SW480 (cell line): ENCODE results near the gene PPP6C.
"Not testable (repeated sequence)": the region's sequence is repeated elsewhere in the genome, so short reads cannot be mapped to it uniquely, and the experiment has no call there.

Source experiments
- DNase-seq: peaks from one replicate; pipeline ENCODE4 v3.0.0-alpha.2; 2016; ENCODE audit warnings: low spot score

PPP6C gene

GRCh38 chr9:125189361-125190289 lies at the start of gene PPP6C:
TSS of gene PPP6C (minus strand) at chr9:125189803. CDS start at chr9:125189718, 85 bp downstream.
- DNase-seq = peak; percentile 95

DNA sequence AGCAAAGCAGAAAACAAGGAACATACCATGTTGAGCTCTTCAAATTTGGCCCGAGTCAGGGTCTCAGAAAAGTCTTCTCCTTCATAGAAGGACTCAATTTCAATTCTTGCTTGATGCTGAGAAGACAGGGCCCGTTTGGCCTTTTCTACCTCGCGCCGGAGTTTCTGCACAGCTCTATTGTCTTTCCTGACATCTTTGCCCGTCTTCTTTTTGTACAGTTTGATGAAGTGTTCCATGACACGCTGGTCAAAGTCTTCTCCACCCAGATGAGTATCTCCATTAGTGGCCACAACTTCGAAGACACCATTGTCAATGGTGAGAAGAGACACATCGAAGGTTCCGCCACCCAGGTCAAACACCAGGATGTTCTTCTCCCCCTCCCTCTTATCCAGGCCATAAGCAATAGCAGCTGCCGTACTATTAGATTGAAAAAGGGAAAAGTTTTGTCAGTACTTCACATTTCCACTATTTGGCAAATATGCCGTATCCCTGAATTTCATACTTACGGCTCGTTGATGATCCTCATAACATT lies 49.4 kb upstream of the PPP6C start:
- no peak for DNase-seq

- DNase-seq = no peak
Measured at GRCh38 chr9:125238127-125238914, 48.7 kb upstream of the PPP6C start.

- DNase-seq = not testable (repeated sequence)
Measured at GRCh38 chr9:125236520-125237159, 47.0 kb upstream of the PPP6C start.

- no peak for DNase-seq
Measured at GRCh38 chr9:125235804-125236519, 46.4 kb upstream of the PPP6C start.

DNA sequence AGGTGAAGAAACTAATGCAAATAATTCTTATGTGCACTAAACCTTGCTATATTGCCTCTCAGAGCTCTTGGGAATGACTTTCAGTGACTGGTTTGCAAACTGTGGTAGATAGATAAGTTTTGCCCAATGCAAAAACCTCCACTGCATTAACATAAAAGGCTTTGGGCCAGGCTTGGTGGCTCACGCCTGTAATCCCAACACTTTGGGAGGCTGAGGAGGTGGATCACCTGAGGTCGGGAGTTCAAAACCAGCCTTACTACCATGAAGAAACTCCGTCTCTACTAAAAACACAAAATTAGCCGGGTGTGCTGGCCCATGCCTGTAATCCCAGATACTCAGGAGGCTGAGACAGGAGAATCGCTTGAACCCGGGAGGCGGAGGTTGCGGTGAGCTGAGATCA lies 44.5 kb upstream of the PPP6C start:
- not testable (repeated sequence) for DNase-seq

GRCh38 chr9:125233678-125234077 lies 44.1 kb upstream of the PPP6C start:
- peak; percentile 55 for DNase-seq

GRCh38 chr9:125227761-125228160 lies 38.2 kb upstream of the PPP6C start:
- no peak for DNase-seq

DNA sequence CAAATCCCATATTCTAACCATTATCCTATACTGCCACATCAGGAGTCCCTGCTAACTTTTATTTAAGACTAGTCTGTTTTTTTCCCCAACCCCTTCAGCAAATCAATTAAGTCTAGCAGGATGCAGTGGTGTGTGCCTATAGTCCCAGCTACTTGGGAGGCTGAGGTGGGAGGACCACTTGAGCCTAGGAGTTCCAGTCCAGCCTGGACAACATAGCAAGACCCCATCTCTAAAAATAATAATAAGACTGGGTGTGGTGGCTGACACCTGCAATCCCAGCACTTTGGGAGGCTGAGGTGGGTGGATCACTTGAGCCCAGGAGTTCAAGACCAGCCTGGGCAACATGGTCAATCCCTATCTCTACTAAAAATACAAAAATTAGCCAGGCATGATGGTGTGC lies 35.3 kb upstream of the PPP6C start:
- not testable (repeated sequence) for DNase-seq

DNA sequence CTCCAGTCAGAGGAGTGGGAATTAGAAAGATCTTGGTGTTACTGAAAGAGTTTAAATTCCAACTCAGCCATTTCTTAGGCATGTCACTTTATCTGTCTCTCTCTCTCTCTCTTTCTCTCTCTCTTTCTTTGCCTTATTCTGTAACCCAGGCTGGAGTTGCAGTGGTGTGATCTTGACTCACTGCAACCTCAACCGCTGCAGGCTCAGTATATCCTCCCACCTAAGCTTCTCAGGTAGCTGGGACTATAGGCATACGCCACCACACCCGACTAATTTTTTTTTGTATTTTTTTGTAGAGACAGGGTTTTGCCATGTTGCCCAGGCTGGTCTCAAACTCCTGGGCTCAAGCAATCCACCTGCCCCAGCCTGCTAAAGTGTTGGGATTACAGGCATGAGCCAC lies 29.0 kb upstream of the PPP6C start:
- DNase-seq = no peak

GRCh38 chr9:125214186-125214585 lies 24.6 kb upstream of the PPP6C start:
- no peak for DNase-seq

DNA sequence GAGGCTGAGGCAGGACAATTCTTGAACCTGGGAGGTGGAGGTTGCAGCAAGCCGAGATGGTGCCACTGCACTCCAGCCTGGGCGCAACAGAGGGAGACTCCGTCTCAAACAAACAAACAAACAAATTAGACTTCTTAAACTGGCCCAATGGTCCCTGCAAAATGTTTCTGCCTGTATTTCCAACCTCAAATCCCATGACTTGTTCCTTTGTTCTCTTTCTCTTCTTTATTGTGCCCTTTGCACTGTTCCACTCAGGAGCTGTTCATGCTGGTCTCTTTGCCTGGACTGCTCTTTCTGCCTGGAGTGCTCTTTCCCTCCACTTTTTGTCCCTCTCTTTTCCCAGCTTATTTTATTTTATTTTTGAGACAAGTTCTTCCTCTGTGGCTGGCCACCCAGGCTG lies 14.9 kb upstream of the PPP6C start:
- DNase-seq = no peak

GRCh38 chr9:125202846-125203618 lies 13.4 kb upstream of the PPP6C start:
- DNase-seq = no peak

GRCh38 chr9:125200216-125201047 lies 10.8 kb upstream of the PPP6C start, which contains the start of gene RABEPK:
TSS of gene RABEPK (plus strand) at chr9:125200542. CDS start at chr9:125203014, 2,472 bp downstream.
- peak; percentile 92 for DNase-seq

- not testable (repeated sequence) for DNase-seq
Measured at GRCh38 chr9:125195591-125195990, 6.0 kb upstream of the PPP6C start.

GRCh38 chr9:125194466-125194865 lies 4.9 kb upstream of the PPP6C start:
- DNase-seq = not testable (repeated sequence)

DNA sequence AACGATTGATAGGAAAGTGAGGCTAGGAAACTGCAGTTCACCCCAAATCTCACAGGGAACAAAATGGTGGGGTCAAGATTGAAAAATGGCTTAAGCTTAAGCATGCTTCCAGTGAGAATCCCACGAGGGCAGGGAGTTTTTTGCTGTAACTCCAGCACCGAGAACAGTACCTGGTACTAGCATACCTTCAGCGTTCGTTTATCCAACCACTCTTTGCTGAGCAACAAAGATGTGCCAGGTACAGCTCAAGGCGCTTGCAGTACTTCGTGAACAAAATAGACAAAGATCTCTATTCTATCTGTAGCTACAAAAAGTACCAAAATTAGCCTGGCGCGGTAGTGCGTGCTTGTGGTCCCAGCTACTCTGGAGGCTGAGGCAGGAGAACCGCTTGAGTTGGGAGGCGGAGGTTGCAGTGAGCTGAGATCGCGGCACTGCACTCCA lies 778 bp upstream of the PPP6C start:
- DNase-seq = no peak

- DNase-seq = peak; percentile 20
Measured at GRCh38 chr9:125189011-125189360, 617 bp downstream of the PPP6C start.

DNA sequence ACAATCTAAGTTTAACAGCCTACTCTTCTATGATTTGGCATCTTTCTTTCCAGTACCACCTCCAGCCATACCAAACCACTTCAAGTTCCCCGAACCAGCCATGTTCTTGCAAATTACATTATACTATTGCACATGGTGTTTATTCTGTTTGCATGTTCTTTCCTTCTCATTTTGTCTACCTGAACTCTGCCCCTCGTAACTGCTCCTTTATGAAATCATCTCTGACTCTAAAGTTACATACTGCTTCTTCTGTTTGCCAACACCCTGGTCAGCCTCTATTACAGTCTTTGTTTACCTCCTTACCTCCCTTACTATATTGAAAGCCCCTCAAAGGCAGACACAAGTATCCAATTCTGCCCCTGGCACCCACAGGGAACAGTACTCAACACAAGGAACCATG lies 6.0 kb downstream of the PPP6C start:
- no peak for DNase-seq

- DNase-seq = no peak
Measured at GRCh38 chr9:125183054-125183453, 6.5 kb downstream of the PPP6C start.
